ENCODE data around the gene RBPJ. TPM values are rescaled to one million over a fixed set of nuclear protein-coding genes. Genes with fewer than 3 reads are reported as not detected.
A peak's percentile ranks its signal among the peaks of the same experiment; 100 is the strongest.

Gene RBPJ
- total and polyA plus RNA-seq, 5 donors from 2014 or later = 68.5 to 120 (median 88.4) TPM

- no peak overlapping the region for H3K27ac Mint-ChIP-seq
- H3K4me1 ChIP-seq (ENCODE audit: control insufficient read depth, insufficient read depth, low read length, poor library complexity, severe bottlenecking) = no peaks in the 10 kb centered on the region
- ATAC-seq (ENCODE audit: low read depth in 2 of 2) (no peak), DNase-seq (no peak)
- no peak overlapping the region for H3K27ac ChIP-seq (ENCODE audit: insufficient read depth, low read length, poor library complexity, severe bottlenecking)
- H3K27me3 Mint-ChIP-seq = no peaks in the 10 kb centered on the region
- H3K36me3 Mint-ChIP-seq = peaks cover 60% of the 10 kb centered on the region
- H3K9me3 Mint-ChIP-seq = no peaks in the 10 kb centered on the region
- no peak overlapping the region for H3K4me3 ChIP-seq (ENCODE audit: low read depth, low read length)
- peaks cover 0 to 9% (median 8%) of the 10 kb centered on the region in 4 donors for H3K4me1 Mint-ChIP-seq
- no peak overlapping the region for H3K4me3 Mint-ChIP-seq
- peaks cover 73% of the 10 kb centered on the region for H3K36me3 ChIP-seq (ENCODE audit: control insufficient read depth, insufficient read depth, low read length)
- H3K9me3 ChIP-seq (ENCODE audit: control insufficient read depth in 2 of 2, low read length in 2 of 2) = no peaks in the 10 kb centered on the region
- H3K27me3 ChIP-seq (ENCODE audit: control insufficient read depth, insufficient read depth, low read length) = no peaks in the 10 kb centered on the region
Observed at GRCh38 chr4:26429910-26430309, 109.1 kb downstream of the RBPJ start.

GRCh38 chr4:26431461-26432180 lies 110.8 kb downstream of the RBPJ start:
- H3K27ac ChIP-seq (ENCODE audit: insufficient read depth, low read length, poor library complexity, severe bottlenecking) = no peak overlapping the region
- Mint-ChIP-seq H3K4me3 (peak overlapping the region in 1 of 4 donors; percentile 12), H3K27ac (peak overlapping the region in 1 of 3 donors; percentile 3), H3K36me3 (peaks cover 47% of the 10 kb centered on the region), H3K4me1 (peaks cover 0 to 11% (median 8%) of the 10 kb centered on the region in 4 donors), H3K27me3 (no peaks in the 10 kb centered on the region), H3K9me3 (no peaks in the 10 kb centered on the region)
- DNase-seq (no peak), ATAC-seq (ENCODE audit: low read depth in 2 of 2) (no peak)
- H3K27me3 ChIP-seq (ENCODE audit: control insufficient read depth, insufficient read depth, low read length) = no peaks in the 10 kb centered on the region
- no peak overlapping the region for H3K4me3 ChIP-seq (ENCODE audit: low read depth, low read length)
- no peaks in the 10 kb centered on the region for H3K9me3 ChIP-seq (ENCODE audit: control insufficient read depth in 2 of 2, low read length in 2 of 2)
- peaks cover 55% of the 10 kb centered on the region for H3K36me3 ChIP-seq (ENCODE audit: control insufficient read depth, insufficient read depth, low read length)
- H3K4me1 ChIP-seq (ENCODE audit: control insufficient read depth, insufficient read depth, low read length, poor library complexity, severe bottlenecking) = no peaks in the 10 kb centered on the region

GRCh38 chr4:26432419-26432818 lies 111.6 kb downstream of the RBPJ start:
- H3K4me3 ChIP-seq (ENCODE audit: low read depth, low read length) = no peak overlapping the region
- DNase-seq = no peak
- Mint-ChIP-seq H3K4me3 (no peak overlapping the region), H3K4me1 (peaks cover 0 to 9% (median 4%) of the 10 kb centered on the region in 4 donors), H3K36me3 (peaks cover 39% of the 10 kb centered on the region), H3K27me3 (no peaks in the 10 kb centered on the region), H3K9me3 (no peaks in the 10 kb centered on the region), H3K27ac (peak overlapping the region in 1 of 3 donors; percentile 3)
- no peak overlapping the region for H3K27ac ChIP-seq (ENCODE audit: insufficient read depth, low read length, poor library complexity, severe bottlenecking)
- no peak for ATAC-seq (ENCODE audit: low read depth in 2 of 2)
- H3K9me3 ChIP-seq (ENCODE audit: control insufficient read depth in 2 of 2, low read length in 2 of 2) = no peaks in the 10 kb centered on the region
- H3K36me3 ChIP-seq (ENCODE audit: control insufficient read depth, insufficient read depth, low read length) = peaks cover 51% of the 10 kb centered on the region
- H3K4me1 ChIP-seq (ENCODE audit: control insufficient read depth, insufficient read depth, low read length, poor library complexity, severe bottlenecking) = no peaks in the 10 kb centered on the region
- H3K27me3 ChIP-seq (ENCODE audit: control insufficient read depth, insufficient read depth, low read length) = no peaks in the 10 kb centered on the region

GRCh38 chr4:26433556-26433955 lies 112.7 kb downstream of the RBPJ start:
- H3K4me3 Mint-ChIP-seq = no peak overlapping the region
- H3K9me3 Mint-ChIP-seq = no peaks in the 10 kb centered on the region
- peaks cover 0 to 9% (median 3%) of the 10 kb centered on the region in 4 donors for H3K4me1 Mint-ChIP-seq
- Histone ChIP-seq H3K27ac (ENCODE audit: insufficient read depth, low read length, poor library complexity, severe bottlenecking) (no peak overlapping the region), H3K4me3 (ENCODE audit: low read depth, low read length) (no peak overlapping the region), H3K36me3 (ENCODE audit: control insufficient read depth, insufficient read depth, low read length) (peaks cover 43% of the 10 kb centered on the region), H3K4me1 (ENCODE audit: control insufficient read depth, insufficient read depth, low read length, poor library complexity, severe bottlenecking) (no peaks in the 10 kb centered on the region), H3K9me3 (ENCODE audit: control insufficient read depth in 2 of 2, low read length in 2 of 2) (no peaks in the 10 kb centered on the region), H3K27me3 (ENCODE audit: control insufficient read depth, insufficient read depth, low read length) (no peaks in the 10 kb centered on the region)
- no peak for DNase-seq
- H3K27ac Mint-ChIP-seq = peak overlapping the region in 1 of 3 donors; percentile 57
- no peaks in the 10 kb centered on the region for H3K27me3 Mint-ChIP-seq
- H3K36me3 Mint-ChIP-seq = peaks cover 32% of the 10 kb centered on the region
- no peak for ATAC-seq (ENCODE audit: low read depth in 2 of 2)

- Histone ChIP-seq H3K27me3 (ENCODE audit: control insufficient read depth, insufficient read depth, low read length) (no peaks in the 10 kb centered on the region), H3K4me1 (ENCODE audit: control insufficient read depth, insufficient read depth, low read length, poor library complexity, severe bottlenecking) (no peaks in the 10 kb centered on the region), H3K4me3 (ENCODE audit: low read depth, low read length) (no peak overlapping the region), H3K9me3 (ENCODE audit: control insufficient read depth in 2 of 2, low read length in 2 of 2) (no peaks in the 10 kb centered on the region), H3K27ac (ENCODE audit: insufficient read depth, low read length, poor library complexity, severe bottlenecking) (no peak overlapping the region), H3K36me3 (ENCODE audit: control insufficient read depth, insufficient read depth, low read length) (peaks cover 40% of the 10 kb centered on the region)
- Mint-ChIP-seq H3K27ac (peak overlapping the region in 2 of 3 donors; percentile 26 to 57), H3K27me3 (no peaks in the 10 kb centered on the region), H3K9me3 (no peaks in the 10 kb centered on the region), H3K4me3 (no peak overlapping the region), H3K4me1 (peaks cover 0 to 9% (median 3%) of the 10 kb centered on the region in 4 donors), H3K36me3 (peaks cover 30% of the 10 kb centered on the region)
- DNase-seq (no peak), ATAC-seq (ENCODE audit: low read depth in 2 of 2) (no peak)
Observed at GRCh38 chr4:26434030-26434639, 113.3 kb downstream of the RBPJ start.

- Histone ChIP-seq H3K36me3 (ENCODE audit: control insufficient read depth, insufficient read depth, low read length) (no peaks in the 10 kb centered on the region), H3K4me3 (ENCODE audit: low read depth, low read length) (no peak overlapping the region), H3K27me3 (ENCODE audit: control insufficient read depth, insufficient read depth, low read length) (no peaks in the 10 kb centered on the region), H3K4me1 (ENCODE audit: control insufficient read depth, insufficient read depth, low read length, poor library complexity, severe bottlenecking) (no peaks in the 10 kb centered on the region), H3K27ac (ENCODE audit: insufficient read depth, low read length, poor library complexity, severe bottlenecking) (no peak overlapping the region), H3K9me3 (ENCODE audit: control insufficient read depth in 2 of 2, low read length in 2 of 2) (peaks cover 0 to 5% of the 10 kb centered on the region in 2 experiments)
- H3K4me3 Mint-ChIP-seq = no peak overlapping the region
- no peak for ATAC-seq (ENCODE audit: low read depth in 2 of 2)
- peaks cover 0 to 10% (median 3%) of the 10 kb centered on the region in 7 donors for H3K9me3 Mint-ChIP-seq
- H3K27ac Mint-ChIP-seq = no peak overlapping the region
- H3K4me1 Mint-ChIP-seq = no peaks in the 10 kb centered on the region
- H3K27me3 Mint-ChIP-seq = peaks cover 3% of the 10 kb centered on the region
- DNase-seq = no peak
- H3K36me3 Mint-ChIP-seq = no peaks in the 10 kb centered on the region
Observed at GRCh38 chr4:26441102-26441501, 120.3 kb downstream of the RBPJ start.

- Mint-ChIP-seq H3K27ac (no peak overlapping the region), H3K4me1 (no peaks in the 10 kb centered on the region), H3K27me3 (peaks cover 9% of the 10 kb centered on the region), H3K9me3 (peaks cover 1 to 10% (median 4%) of the 10 kb centered on the region in 7 donors), H3K4me3 (no peak overlapping the region), H3K36me3 (no peaks in the 10 kb centered on the region)
- Histone ChIP-seq H3K27ac (ENCODE audit: insufficient read depth, low read length, poor library complexity, severe bottlenecking) (no peak overlapping the region), H3K4me1 (ENCODE audit: control insufficient read depth, insufficient read depth, low read length, poor library complexity, severe bottlenecking) (no peaks in the 10 kb centered on the region), H3K9me3 (ENCODE audit: control insufficient read depth in 2 of 2, low read length in 2 of 2) (peaks cover 0 to 5% of the 10 kb centered on the region in 2 experiments), H3K27me3 (ENCODE audit: control insufficient read depth, insufficient read depth, low read length) (no peaks in the 10 kb centered on the region), H3K36me3 (ENCODE audit: control insufficient read depth, insufficient read depth, low read length) (no peaks in the 10 kb centered on the region), H3K4me3 (ENCODE audit: low read depth, low read length) (no peak overlapping the region)
- DNase-seq = no peak
- no peak for ATAC-seq (ENCODE audit: low read depth in 2 of 2)
Observed at GRCh38 chr4:26441771-26442170, 121.0 kb downstream of the RBPJ start.
